22Rv1 (cell line): ENCODE data around the gene NFATC1.

Source experiments
- H3K27ac ChIP-seq: fragments of 450-650 bp; 2 replicates; pipeline ENCODE4 v1.5.1; 2017
- CTCF ChIP-seq: fragments of 450-650 bp; IDR thresholded peaks from 2 replicates; pipeline ENCODE4 v1.5.1; 2017; ENCODE audit warnings: mild to moderate bottlenecking
- ZFX ChIP-seq: fragments of 450-650 bp; IDR thresholded peaks from 2 replicates; pipeline ENCODE4 v1.6.1; 2017; ENCODE audit warnings: antibody characterized with exemption, borderline replicate concordance

The NFATC1 gene

GRCh38 chr18:79506191-79507075 lies 110.7 kb downstream of the NFATC1 start:
- H3K27ac ChIP-seq: no peak overlapping the region
- TF ChIP-seq CTCF (no peak), ZFX (no peak)

GRCh38 chr18:79507076-79507545 lies 111.4 kb downstream of the NFATC1 start:
- TF ChIP-seq CTCF: no peak
- no peak for TF ChIP-seq ZFX
- H3K27ac ChIP-seq: no peak overlapping the region

DNA sequence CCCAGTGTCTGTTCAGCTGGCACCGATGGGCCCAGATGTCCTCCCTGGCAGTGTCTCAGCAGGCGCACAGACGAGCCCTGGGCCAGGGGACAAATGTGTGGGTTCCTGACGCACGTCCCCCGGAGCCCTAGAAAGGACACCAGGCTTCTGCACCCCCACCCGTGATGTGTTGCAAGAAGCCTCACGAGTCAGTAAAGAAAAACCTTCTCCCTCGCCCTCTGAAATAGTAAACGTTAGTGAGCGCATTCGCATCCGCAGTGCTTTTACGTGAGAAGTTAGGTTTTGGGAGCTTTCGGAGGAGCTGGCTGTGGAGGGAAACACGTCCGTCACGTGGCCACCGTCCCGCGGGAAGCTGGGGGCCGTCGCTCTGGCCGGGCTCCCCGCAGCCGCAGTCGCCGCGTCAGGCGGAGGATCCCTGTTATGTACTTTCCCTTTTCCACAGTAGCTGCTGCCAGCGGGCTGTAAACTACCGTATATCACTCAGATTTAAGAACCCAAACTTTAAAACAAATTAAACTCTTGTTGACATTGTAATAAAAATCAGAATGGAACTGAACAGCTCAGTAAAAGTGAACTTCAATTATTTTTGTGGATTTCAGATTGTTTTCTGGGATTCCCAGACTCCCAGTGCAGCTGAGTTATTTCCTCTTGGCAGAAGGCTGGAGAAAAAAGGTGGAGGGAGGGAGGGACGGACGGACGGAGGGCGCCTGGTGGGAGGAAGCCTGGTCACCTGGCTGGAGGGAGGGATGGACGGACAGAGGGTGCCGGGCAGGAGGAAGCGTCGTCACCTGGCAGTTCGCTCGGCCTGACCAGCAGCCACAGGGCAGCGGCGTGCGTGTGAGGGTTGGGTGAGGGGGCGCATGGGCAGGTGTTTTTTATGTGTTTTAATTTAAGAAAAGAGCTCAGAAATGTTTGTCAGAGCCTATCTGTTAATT lies 112.1 kb downstream of the NFATC1 start:
- no peak overlapping the region for H3K27ac ChIP-seq
- TF ChIP-seq CTCF (no peak), ZFX (no peak)

- no peak overlapping the region for H3K27ac ChIP-seq
- TF ChIP-seq CTCF (no peak), ZFX (no peak)
Measured at GRCh38 chr18:79508565-79509535, 113.1 kb downstream of the NFATC1 start.

DNA sequence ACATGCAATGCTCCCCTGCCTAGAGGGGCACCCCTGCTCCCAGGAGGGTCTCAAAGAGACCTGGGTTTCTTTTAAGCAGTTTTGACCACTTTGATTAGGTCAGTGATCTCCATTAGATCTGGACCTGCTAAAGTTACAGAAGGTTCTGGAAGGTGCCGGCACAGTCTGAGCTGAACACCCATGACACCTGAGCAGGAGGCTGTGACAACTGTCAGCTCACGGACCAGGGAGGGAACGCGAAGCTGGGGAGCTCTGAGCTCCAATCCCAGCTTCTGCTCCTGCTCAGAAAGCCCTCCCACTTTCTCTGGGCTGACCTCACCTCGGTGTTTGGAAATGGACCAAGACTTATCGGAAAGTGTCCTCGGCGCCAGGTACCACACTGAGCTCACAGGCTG lies 113.8 kb downstream of the NFATC1 start:
- no peak overlapping the region for H3K27ac ChIP-seq
- TF ChIP-seq CTCF: no peak
- no peak for TF ChIP-seq ZFX

- H3K27ac ChIP-seq: no peak overlapping the region
- TF ChIP-seq ZFX: no peak
- no peak for TF ChIP-seq CTCF
Measured at GRCh38 chr18:79510046-79510685, 114.4 kb downstream of the NFATC1 start.
